GM18505 (cell line): ENCODE data around the gene NTN4.
A peak's percentile ranks its signal among the peaks of the same experiment; 100 is the strongest.

ENCODE experiments used
- ATAC-seq: cut with Tn5 transposase; IDR thresholded peaks from one replicate; pipeline ENCODE4 v1.9.1; 2021; ENCODE audit not compliant: unreplicated experiment
- POLR2A ChIP-seq: IDR thresholded peaks from 4 replicates; pipeline ENCODE4 v1.6.1; 2011; ENCODE audit warnings: borderline replicate concordance; ENCODE audit not compliant: insufficient read depth, insufficient read length; ENCODE audit errors: extremely low read depth

NTN4 gene

DNA sequence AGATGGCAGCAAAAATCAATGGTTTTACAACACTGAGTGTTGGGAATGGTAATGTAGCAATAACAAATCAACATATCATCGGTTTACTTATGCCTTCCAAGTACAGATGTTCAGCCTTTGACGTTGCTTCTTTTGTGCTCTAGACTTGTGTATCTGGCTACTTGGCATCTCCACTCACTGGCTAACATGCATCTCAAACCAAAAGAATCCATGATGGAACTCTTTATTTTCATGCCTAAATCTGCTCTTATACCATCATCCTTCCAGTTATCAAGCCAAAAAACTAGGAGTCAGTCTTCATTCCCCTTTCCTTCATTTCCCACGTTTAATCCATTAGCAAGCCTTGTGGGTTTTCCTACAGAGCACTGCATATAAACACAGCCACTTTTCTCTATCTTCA, 150.0 kb downstream of the NTN4 start:
- TF ChIP-seq POLR2A: no peak
- no peak for ATAC-seq

DNA sequence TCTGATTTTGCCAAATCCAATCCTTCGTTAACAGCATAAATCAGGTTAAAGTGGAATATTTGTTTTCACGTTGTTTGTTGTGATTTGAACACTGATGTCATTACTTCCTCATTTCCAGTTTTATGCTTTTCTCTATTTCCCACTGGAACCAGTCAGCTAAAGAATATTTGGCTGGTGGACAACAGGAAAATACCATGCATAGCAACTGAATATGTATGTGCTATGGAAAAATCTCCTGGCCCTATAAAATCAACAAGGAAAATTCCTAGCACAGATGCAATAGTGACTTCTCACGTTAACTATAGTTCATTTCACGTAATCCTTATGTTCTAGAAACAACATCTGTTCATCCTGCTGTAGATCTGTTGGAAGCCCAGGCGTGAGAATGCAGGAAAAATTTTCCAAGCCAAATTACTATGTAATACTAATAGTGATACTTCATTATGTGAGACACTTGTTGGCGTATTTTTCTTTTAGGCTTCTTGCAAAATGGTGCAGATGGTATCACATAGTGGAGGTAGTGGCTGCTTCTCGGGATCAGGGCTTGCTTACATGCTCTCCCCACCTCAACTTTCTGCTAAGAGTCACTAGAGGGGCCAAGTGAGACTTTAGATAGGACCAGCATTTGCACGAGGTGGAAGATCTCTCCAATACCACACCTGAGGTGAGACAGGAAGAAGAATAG, 153.0 kb downstream of the NTN4 start:
- ATAC-seq: no peak
- TF ChIP-seq POLR2A: no peak

DNA sequence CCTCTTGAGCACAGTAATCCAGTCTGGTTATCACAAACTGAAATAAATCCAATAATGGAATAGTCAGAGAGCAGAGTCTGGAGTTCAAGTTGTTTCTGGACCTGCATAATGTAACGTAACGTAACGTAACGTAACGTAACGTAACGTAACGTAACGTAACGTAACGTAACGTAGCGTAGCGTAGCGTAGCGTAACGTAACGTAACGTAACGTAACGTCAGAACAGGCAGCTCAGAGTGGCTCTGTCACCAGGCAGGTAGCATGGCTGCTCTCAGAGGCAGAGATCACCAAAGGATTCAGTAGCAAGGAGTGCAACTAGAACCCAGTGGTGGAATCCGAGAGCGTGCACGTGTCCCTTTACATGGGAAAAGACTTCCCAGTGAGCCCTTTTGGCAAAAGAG, 153.6 kb downstream of the NTN4 start:
- ATAC-seq: no peak
- TF ChIP-seq POLR2A: no peak

DNA sequence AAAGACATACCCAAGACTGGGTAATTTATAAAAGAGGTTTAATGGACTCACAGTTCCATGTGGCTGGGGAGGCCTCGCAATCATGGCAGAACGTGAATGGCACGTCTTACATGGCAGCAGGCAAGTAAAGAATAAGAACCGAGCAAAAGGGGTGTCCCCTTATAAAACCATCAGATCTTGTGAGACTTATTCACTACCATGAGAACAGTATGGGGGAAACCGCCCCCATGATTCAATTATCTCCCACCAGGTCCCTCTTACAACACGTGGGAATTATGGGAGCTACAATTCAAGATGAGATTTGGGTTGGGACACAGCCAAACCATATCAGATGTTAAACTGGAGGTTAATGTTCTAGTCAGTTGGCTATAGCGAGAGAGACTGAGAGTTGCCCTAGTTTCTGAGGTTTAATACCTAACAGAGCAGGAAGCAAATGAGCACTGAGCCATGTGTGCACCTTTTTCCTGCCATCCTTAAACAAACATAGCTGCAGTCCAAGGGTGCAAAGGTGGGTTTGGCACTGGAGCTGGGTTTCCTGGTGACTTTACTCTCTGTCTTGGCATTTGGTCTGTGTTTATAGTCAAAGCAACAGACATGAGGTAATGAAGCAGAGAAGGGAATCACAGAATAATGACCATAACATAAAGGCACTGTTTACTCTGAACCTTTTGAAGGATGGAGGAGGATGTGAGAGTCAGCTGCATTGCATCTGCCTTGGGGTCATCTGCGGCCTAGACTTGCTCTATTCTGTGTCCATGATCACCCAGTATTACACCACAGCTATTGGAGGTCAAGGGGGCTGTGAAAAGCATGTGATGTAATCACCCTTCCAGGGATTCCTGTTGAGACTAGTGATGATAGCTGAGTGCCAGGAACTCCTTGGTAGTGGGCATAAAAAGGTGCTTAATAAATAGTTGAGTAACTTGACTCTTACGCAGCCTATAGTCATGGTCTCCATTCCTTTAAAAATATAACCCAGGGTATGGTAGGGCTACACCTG, 155.6 kb downstream of the NTN4 start:
- TF ChIP-seq POLR2A: no peak
- peak; percentile 58 for ATAC-seq

DNA sequence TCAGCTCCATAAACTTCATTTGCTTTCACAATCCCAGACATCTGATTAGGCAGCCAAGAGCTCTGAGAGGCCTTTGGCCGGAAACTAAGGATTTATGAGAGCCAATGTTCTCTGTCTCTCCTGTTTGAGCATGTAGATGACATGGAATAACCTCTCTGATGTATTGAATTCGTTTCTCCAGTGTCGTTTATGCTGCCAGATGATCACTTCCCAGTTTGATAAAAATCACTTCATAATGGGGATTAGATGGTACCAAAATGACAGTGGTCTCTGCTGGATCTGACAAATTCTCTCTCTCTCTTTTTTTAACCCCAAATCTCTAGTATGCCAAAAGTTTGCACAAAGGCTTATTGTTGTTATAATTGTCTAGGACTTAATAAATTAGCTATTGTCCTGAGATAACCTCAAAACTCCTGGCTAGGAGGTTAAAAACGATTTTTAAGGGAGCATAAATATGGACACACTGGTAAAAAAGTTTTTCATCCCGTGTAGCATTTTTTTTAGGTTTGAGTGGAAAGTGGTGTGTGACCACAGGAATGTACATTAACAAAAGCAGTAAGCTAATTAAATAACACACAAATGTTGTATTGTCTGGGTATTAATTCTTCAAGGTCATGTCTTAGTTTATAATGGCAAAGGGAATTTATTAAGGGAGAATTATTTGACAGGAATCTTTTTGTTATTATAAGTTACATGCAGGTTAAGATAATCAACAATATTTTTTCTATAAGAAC, 156.7 kb downstream of the NTN4 start:
- no peak for ATAC-seq

DNA sequence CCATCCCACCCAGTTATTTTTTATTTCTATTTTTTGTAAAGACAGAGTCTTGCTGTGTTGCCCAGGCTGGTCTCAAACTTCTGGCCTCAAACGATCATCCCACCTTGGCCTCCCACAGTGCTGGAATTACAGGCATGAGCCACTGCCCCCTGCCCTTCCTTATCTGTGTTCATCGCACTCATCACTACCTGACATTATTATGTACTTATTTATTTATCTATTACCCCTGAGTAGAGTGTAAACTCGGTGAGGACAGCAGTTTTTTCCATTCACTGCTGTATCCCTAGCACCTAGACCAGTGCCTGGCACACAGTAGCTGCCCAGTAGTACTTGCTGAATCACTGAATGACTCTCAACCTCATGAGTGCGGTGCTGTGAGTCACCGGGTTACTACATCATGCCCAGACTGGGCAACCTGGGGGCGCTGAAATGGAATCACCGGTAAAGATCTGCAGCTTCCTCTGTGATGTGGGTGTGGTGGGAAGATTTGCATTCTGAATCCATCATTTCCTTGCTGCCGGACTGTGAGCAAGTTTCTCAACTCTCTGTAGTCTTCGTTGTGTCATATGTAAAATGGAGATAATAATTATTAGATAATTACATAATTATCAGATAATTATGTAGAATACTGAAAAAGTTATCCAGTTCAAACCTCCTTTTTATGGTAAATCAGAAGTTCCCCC, 157.4 kb downstream of the NTN4 start:
- no peak for ATAC-seq
- TF ChIP-seq POLR2A: no peak

More for the DNA sequence above, 156.7 kb downstream of the NTN4 start:
- TF ChIP-seq POLR2A: no peak

DNA sequence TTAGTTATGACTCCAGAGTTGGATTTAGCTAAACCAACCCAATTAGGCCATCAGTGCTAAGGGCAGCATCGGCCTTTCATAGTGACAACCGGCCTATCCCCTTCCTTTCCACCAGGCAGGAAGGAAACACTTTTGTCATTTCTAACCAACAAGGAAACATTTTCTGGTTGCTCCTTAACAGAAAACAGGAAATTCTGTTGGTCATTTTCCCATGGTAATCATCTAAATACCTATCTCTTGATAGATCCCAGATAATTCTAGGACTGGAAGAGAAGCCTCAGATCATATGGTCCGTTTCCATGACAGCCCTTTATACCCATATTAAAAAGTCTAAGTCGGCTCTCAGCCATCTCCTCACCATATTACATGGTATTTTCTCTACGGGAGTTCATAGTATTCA, 160.1 kb downstream of the NTN4 start:
- TF ChIP-seq POLR2A: no peak
- ATAC-seq: no peak

DNA sequence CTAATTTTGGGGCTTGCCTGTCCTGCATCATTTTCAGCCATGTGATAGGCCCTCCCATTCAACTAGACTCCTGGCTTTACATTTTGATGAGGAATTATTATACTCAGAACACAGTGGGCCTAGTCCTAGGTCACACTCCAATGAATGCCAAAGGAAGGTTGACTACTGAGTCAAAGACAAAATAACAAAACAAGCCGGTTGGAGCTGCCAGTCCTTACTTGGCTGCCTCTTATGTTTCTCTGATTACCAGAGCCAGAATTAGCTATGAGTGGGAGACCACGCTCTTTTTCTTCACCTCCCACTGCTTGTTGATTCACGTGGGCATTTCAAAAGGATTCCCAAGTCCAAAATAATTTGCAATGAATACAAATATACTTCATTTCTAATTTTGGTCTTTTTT, 161.2 kb downstream of the NTN4 start:
- TF ChIP-seq POLR2A: no peak
- ATAC-seq: no peak

DNA sequence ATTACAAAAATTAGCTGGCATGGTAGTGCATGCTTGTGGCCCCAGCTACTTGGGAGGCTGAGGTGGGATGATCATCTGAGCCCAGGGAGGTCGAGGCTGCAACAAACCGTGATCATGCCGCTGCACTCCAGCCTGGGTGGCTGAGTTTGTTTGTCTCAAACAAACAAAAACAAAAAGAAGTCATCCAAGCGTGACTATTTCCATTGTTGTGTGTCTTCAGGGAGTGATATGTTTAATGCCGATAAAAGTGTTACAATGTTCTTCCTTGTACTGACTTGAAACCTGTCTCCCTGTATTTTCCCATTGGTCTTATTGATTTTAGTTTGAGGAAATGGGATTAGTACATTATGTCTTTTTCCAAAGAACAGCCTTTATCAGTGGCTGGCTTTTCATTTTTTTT, 163.7 kb downstream of the NTN4 start:
- ATAC-seq: no peak
- no peak for TF ChIP-seq POLR2A

DNA sequence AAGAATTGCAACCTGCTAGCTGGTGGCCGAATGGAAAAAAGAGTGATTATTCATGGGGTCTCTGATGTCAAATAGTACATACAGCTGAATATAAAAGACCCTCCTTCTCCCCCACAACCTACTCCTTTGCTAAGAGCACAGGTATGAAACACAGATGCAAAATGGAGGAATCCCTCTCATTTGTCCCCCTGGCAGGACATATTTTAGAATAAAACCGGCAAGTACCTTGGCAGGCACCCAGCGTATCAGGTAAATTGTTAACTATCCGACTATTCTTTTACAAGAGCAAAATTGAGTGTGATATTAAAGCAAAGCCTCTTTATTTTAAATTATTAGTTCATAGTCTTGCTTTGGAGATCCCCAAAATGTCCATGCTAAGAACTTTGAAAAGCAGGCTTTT, 165.6 kb downstream of the NTN4 start:
- TF ChIP-seq POLR2A: no peak
- ATAC-seq: no peak

DNA sequence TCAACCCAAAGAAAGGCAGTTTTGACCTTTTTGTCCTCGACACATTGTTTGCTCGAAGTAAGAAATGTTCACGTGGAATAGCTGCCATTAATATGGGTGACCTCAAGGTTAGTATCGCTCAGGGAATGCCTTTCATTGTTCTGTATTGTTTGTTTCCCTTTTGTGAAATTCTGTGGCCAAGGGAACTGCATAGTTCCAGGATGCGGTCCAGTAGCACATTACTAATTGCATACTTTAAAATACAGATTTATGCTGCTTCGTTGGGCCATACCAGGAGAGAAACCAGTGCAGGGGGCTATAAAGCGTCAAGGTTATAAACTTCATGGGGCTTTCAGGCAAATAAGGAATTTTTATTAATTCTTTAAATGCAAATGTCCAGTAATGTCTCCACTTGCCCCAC, 166.0 kb downstream of the NTN4 start:
- ATAC-seq: no peak
- no peak for TF ChIP-seq POLR2A

DNA sequence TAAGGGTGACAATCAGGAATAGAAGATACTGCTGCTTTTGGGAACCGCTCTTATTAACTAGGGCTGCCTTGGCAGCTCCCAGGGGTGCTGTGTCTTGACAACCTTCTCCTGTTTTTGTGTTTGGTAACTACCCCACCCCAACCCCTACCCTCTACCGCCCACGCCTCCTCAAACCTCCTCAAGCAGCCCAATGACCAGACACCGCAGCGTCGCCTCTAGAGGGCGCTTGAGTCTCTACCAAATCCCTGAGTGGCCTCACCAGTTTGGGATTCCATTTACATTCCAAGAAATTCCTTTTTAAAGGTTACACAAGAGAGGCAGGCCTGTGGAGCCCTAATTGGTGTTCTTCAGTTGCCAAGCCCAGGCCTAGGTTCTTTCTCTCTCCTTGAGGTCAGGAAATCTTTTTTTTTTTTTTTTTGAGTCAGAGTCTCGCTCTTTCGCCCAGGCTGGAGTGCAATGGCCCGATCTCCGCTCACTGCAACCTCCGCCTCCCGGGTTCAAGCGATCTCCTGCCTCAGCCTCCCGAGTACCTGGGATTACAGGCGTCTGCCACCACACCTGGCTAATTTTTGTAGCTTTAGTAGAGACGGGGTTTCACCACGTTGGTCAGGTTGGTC, 166.9 kb downstream of the NTN4 start:
- ATAC-seq: no peak
- no peak for TF ChIP-seq POLR2A
